ENCODE data around the gene GPALPP1.
"Not testable (repeated sequence)": the region's sequence is repeated elsewhere in the genome, so short reads cannot be mapped to it uniquely, and the experiment has no call there.

Gene GPALPP1, protein sequence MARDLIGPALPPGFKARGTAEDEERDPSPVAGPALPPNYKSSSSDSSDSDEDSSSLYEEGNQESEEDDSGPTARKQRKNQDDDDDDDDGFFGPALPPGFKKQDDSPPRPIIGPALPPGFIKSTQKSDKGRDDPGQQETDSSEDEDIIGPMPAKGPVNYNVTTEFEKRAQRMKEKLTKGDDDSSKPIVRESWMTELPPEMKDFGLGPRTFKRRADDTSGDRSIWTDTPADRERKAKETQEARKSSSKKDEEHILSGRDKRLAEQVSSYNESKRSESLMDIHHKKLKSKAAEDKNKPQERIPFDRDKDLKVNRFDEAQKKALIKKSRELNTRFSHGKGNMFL

GRCh38 chr13:44989071-44989889 lies at the start of gene GPALPP1, which contains the start of gene NUFIP1:
Gene GPALPP1 (plus strand): TSS chr13:44989538. CDS start chr13:44989655, 117 bp downstream.
Gene NUFIP1 (minus strand): TSS chr13:44989471. CDS start chr13:44989436, 35 bp downstream.
- peak; percentile 97 for DNase-seq

GRCh38 chr13:44943411-44943810 lies 45.9 kb upstream of the GPALPP1 start:
- DNase-seq = not testable (repeated sequence)

DNA sequence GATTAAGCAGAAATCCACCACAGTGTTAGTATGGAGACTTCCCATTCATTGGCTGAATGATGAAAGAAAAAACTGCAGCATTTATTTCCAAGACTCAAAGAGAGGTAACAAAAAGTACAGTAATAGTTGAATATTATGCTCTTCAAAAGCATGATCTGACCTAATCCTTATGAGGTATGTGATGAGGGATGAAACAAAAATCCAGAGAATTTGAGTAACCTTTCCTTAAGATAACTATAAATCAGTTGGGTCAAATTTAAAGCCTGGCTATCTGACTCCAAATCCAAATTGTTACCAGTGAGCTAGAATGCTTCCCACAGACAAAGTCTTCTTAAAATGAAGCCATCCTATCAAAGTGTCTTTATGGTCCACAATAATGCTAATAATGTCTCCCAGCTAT lies 38.2 kb upstream of the GPALPP1 start:
- no peak for DNase-seq

- DNase-seq = no peak
Observed at GRCh38 chr13:44952671-44953070, 36.7 kb upstream of the GPALPP1 start.

GRCh38 chr13:44954224-44954623 lies 35.1 kb upstream of the GPALPP1 start:
- DNase-seq = no peak

GRCh38 chr13:44955406-44955805 lies 33.9 kb upstream of the GPALPP1 start:
- no peak for DNase-seq

GRCh38 chr13:44961997-44962396 lies 27.3 kb upstream of the GPALPP1 start:
- DNase-seq = no peak

GRCh38 chr13:44967704-44968433 lies 21.5 kb upstream of the GPALPP1 start:
- DNase-seq = no peak

- DNase-seq = no peak
Observed at GRCh38 chr13:44968434-44968815, 20.9 kb upstream of the GPALPP1 start.

- peak; percentile 69 for DNase-seq
Observed at GRCh38 chr13:44969551-44970484, 19.5 kb upstream of the GPALPP1 start.

- DNase-seq = no peak
Observed at GRCh38 chr13:44971656-44972595, 17.4 kb upstream of the GPALPP1 start.

GRCh38 chr13:44972956-44973581 lies 16.3 kb upstream of the GPALPP1 start:
- DNase-seq = peak; percentile 60

DNA sequence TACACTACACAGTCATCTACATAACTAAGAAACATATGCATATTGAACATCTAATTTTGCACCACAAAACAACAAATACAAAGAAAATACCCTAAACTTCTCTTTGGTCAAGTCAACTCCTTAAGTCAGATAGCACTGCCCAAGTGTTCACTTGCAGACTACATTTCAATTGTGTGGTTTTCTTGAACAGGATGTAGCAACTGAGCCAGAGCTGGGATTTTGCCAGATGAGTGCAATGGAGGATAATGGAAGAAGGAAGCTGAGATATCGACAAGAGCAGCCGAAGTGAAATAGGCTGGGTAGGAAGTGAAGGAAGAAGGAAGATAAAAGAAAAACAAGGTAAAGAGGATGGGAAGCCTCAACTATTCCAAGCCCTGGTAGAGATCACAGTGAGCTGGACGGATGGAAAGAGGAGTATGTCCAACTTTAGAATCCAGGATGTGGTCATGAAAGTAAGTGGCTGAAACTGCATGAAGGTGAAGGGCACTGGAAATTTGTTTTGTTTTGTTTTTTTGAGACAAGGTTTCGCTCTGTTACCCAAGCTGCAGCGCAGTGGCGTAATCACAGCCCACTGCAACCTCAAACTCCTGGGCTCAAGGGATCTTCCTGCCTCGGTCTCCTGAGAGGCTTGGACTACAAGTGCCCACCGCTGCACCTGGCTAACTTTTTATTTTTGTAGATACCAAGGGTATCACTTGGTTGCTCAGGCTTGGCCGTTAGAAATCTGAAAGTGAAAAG lies 15.1 kb upstream of the GPALPP1 start:
- DNase-seq = peak; percentile 29

GRCh38 chr13:44976196-44976595 lies 13.1 kb upstream of the GPALPP1 start:
- DNase-seq = no peak

DNA sequence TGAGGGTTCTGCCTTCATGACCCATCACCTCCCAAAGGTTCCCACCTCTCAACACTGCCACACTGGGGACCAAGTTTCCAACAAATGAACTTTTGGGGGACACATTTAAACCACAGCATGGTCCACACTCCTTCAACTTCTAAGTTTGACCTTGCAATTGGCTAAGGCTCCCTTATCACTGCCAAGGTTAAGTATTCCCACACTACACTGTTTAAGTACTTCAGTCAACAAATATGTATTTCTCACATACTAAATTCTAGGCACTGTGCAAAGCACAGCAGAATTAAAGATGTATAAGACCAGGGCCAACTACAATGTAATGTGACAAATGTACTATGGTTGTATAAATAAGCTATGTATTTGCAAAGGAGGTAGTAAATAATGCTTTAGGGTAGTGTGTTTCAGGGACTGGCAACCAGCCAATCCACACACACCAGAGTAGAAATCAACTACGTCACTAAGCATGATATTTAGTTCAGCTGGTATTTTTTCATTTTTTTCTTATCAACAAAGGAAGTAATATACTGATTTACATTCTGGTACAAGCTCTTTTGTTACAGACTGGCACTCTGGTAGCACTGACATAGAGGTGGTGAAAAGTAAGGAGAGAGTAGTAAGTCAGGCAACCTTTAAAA lies 12.3 kb upstream of the GPALPP1 start:
- DNase-seq = no peak

GRCh38 chr13:44978328-44978727 lies 11.0 kb upstream of the GPALPP1 start:
- no peak for DNase-seq

DNA sequence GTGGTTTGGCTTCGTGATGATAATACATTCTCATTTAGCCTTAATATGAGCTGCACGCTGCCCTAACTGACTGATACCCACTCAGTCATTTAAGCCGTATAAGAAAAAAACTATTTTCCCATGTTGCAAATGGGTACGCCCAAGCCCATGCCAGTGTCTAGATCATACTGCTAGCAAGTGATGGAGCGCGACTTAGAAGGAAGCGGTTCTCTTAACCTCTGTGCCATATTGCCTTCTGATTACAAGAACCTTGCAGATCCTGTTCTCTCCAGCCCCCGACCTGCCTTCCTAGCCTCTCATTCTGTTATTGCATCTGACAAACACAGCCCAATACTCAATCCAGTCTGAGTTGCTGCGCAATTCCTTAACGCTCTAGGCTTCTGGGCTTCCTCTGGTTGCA lies 603 bp downstream of the GPALPP1 start:
- no peak for DNase-seq

DNA sequence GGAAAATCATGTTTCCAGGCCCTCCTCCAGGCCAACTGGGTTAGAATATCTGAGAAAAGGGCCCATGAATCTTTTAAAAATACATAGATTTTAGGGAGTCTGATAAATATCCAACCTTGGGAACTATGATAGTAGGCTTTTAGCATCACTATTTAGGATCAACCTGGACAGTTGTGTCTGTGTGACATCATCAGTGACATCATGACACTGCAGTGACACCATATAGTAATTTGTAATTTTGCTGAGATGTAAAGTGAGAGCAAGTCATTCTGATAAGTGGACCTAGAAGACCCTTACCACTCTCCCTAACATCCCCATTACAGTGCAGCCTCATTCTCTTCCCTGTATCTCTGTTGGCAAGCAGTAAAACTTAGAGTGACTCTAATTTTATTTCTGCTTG lies 14.1 kb downstream of the GPALPP1 start:
- DNase-seq = no peak

DNA sequence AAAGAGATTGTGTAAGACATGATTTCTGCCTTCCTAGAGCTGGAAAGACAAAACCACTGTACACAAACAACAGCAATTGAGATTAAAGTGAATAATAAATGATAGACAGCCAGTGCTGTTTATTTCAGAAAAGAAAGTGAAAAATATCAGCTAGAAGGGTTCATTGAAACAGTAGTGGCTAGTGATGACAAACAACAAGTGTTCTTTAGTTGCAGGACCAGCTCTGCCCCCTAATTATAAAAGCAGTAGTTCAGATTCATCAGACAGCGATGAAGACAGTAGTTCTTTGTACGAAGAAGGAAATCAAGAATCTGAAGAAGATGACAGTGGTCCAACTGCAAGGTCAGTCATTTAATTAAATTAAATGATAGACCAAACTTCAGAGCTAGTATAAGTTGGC lies 14.8 kb downstream of the GPALPP1 start:
- no peak for DNase-seq
